ENCODE measurements around the gene KRT16. TPM values are rescaled to one million over a fixed set of nuclear protein-coding genes. Genes with fewer than 3 reads are reported as not detected.
"Not testable (repeated sequence)": the region's sequence is repeated elsewhere in the genome, so short reads cannot be mapped to it uniquely, and the experiment has no call there.

KRT16 gene
- total RNA-seq, 1 experiment from 2014 or later: not detected

GRCh38 chr17:41585301-41586056 is 27.1 kb downstream of the KRT16 start:
- Histone ChIP-seq H3K56ac (ENCODE audit: insufficient read length, low read depth, low read length) (no peak overlapping the region), H4K8ac (replicated peaks; ENCODE audit: insufficient read length, low read depth, low read length) (no peak overlapping the region), H2AK5ac (ENCODE audit: insufficient read length, low read length) (no peak overlapping the region), H3K23me2 (ENCODE audit: insufficient read length, low read depth, low read length, poor library complexity, severe bottlenecking) (no peaks in the 10 kb centered on the region), H3K4ac (ENCODE audit: low read depth, low read length) (no peak overlapping the region), H3K18ac (ENCODE audit: insufficient read length, low read depth, low read length) (no peak overlapping the region), H3K27ac (ENCODE audit: insufficient read length, low read depth, low read length) (no peak overlapping the region), H2BK20ac (ENCODE audit: low read depth, low read length, poor library complexity, severe bottlenecking) (no peak overlapping the region), H4K20me1 (ENCODE audit: control insufficient read depth, insufficient read depth, insufficient read length) (no peaks in the 10 kb centered on the region), H4K91ac (ENCODE audit: insufficient read length, low read depth, low read length) (no peak overlapping the region), H3T11ph (ENCODE audit: low read length) (no peak overlapping the region), H3K14ac (ENCODE audit: insufficient read depth, low read length) (peak overlapping the region; percentile 57; the same call in 1 of the 2 replicates), H3K4me1 (ENCODE audit: insufficient read depth, low read length) (no peaks in the 10 kb centered on the region), H2BK15ac (ENCODE audit: low read depth, low read length) (no peak overlapping the region), H2BK5ac (ENCODE audit: insufficient read length, low read length) (no peak overlapping the region), H3K79me1 (ENCODE audit: insufficient read depth, low read depth, low read length, poor library complexity, severe bottlenecking) (no peaks in the 10 kb centered on the region), H2BK120ac (ENCODE audit: low read depth, low read length, poor library complexity, severe bottlenecking) (no peak overlapping the region), H3K4me2 (ENCODE audit: insufficient read depth, insufficient read length, low read length) (no peak overlapping the region), H4K5ac (ENCODE audit: insufficient read length, low read depth, low read length) (no peak overlapping the region), H3K9me3 (ENCODE audit: control insufficient read depth, low read depth, low read length) (no peaks in the 10 kb centered on the region), H2AFZ (ENCODE audit: low read length) (no peak overlapping the region), H3K27me3 (ENCODE audit: insufficient read depth, low read length) (no peaks in the 10 kb centered on the region), H3K79me2 (ENCODE audit: insufficient read depth, low read length) (no peaks in the 10 kb centered on the region), H3K23ac (ENCODE audit: insufficient read length, low read depth, low read length) (no peak overlapping the region), H3K9ac (ENCODE audit: extremely low read depth, insufficient read length, low read length) (no peak overlapping the region), H2BK12ac (ENCODE audit: insufficient read length, low read depth, low read length) (no peak overlapping the region)
- peaks cover 0 to 4% of the 10 kb centered on the region in 2 experiments; a peak in 1 of 5 replicates for H3K9me3 Mint-ChIP-seq
- no peak overlapping the region for H3K4me3 Mint-ChIP-seq
- no peak for DNase-seq
- no peaks in the 10 kb centered on the region for H3K36me3 Mint-ChIP-seq (ENCODE audit: insufficient read depth in 1 of 3, low read depth in 3 of 3)
- peaks cover 12 to 19% of the 10 kb centered on the region in 2 experiments for H3K4me1 Mint-ChIP-seq
- no CpG with 5 or more reads among the region's 5 CpGs for WGBS (ENCODE audit: extremely low coverage, insufficient read length, low lambda C conversion rate)
- peaks cover 16% of the 10 kb centered on the region for H3K27me3 Mint-ChIP-seq (ENCODE audit: low read depth)
- no peak overlapping the region for H3K27ac Mint-ChIP-seq
- no peak for TF ChIP-seq CTCF (conservative IDR thresholded peaks at IDR 0.05)

GRCh38 chr17:41584331-41584927 is 28.1 kb downstream of the KRT16 start:
- H4K91ac ChIP-seq (ENCODE audit: insufficient read length, low read depth, low read length); H2BK5ac ChIP-seq (ENCODE audit: insufficient read length, low read length); H3K27ac ChIP-seq (ENCODE audit: insufficient read length, low read depth, low read length); H3K18ac ChIP-seq (ENCODE audit: insufficient read length, low read depth, low read length); DNase-seq; H3K14ac ChIP-seq (ENCODE audit: insufficient read depth, low read length); H3K27me3 ChIP-seq (ENCODE audit: insufficient read depth, low read length); H3K4me3 Mint-ChIP-seq; H3K4me2 ChIP-seq (ENCODE audit: insufficient read depth, insufficient read length, low read length); H3K27ac Mint-ChIP-seq; H2BK15ac ChIP-seq (ENCODE audit: low read depth, low read length); H3K4ac ChIP-seq (ENCODE audit: low read depth, low read length); H2AK5ac ChIP-seq (ENCODE audit: insufficient read length, low read length); H4K5ac ChIP-seq (ENCODE audit: insufficient read length, low read depth, low read length); H3K23me2 ChIP-seq (ENCODE audit: insufficient read length, low read depth, low read length, poor library complexity, severe bottlenecking); H3K36me3 Mint-ChIP-seq (ENCODE audit: insufficient read depth in 1 of 3, low read depth in 3 of 3); H3K9ac ChIP-seq (ENCODE audit: extremely low read depth, insufficient read length, low read length); H3K9me3 Mint-ChIP-seq; H4K20me1 ChIP-seq (ENCODE audit: control insufficient read depth, insufficient read depth, insufficient read length); H4K8ac ChIP-seq (replicated peaks; ENCODE audit: insufficient read length, low read depth, low read length); H3K56ac ChIP-seq (ENCODE audit: insufficient read length, low read depth, low read length); H3K79me2 ChIP-seq (ENCODE audit: insufficient read depth, low read length); H2BK12ac ChIP-seq (ENCODE audit: insufficient read length, low read depth, low read length); H2BK20ac ChIP-seq (ENCODE audit: low read depth, low read length, poor library complexity, severe bottlenecking); H3K23ac ChIP-seq (ENCODE audit: insufficient read length, low read depth, low read length); H3K79me1 ChIP-seq (ENCODE audit: insufficient read depth, low read depth, low read length, poor library complexity, severe bottlenecking); H3K9me3 ChIP-seq (ENCODE audit: control insufficient read depth, low read depth, low read length); H3K4me1 ChIP-seq (ENCODE audit: insufficient read depth, low read length); H2BK120ac ChIP-seq (ENCODE audit: low read depth, low read length, poor library complexity, severe bottlenecking); H2AFZ ChIP-seq (ENCODE audit: low read length); H3T11ph ChIP-seq (ENCODE audit: low read length): not testable (repeated sequence)
- WGBS (ENCODE audit: extremely low coverage, insufficient read length, low lambda C conversion rate): no CpG with 5 or more reads among the region's 8 CpGs
- peaks cover 22% of the 10 kb centered on the region for H3K27me3 Mint-ChIP-seq (ENCODE audit: low read depth)
- H3K4me1 Mint-ChIP-seq: peaks cover 15 to 24% of the 10 kb centered on the region in 2 experiments
